ENCODE data around the gene AKAP13.

AKAP13 gene

GRCh38 chr15:85611361-85611760, 231.0 kb downstream of the AKAP13 start:
- no peak for DNase-seq

- DNase-seq: no peak
These were observed 233.7 kb downstream of the AKAP13 start for GRCh38 chr15:85614059-85614458.

GRCh38 chr15:85615930-85616329, 235.5 kb downstream of the AKAP13 start:
- DNase-seq: no peak

GRCh38 chr15:85616549-85617110, 236.2 kb downstream of the AKAP13 start:
- no peak for DNase-seq

GRCh38 chr15:85618228-85618505, 237.8 kb downstream of the AKAP13 start:
- DNase-seq: no peak

- DNase-seq: no peak
These were observed 238.6 kb downstream of the AKAP13 start for GRCh38 chr15:85618956-85619491.

GRCh38 chr15:85619992-85620689, 239.7 kb downstream of the AKAP13 start:
- no peak for DNase-seq

GRCh38 chr15:85620690-85621049, 240.3 kb downstream of the AKAP13 start:
- DNase-seq: no peak

GRCh38 chr15:85621094-85621493, 240.7 kb downstream of the AKAP13 start:
- no peak for DNase-seq

GRCh38 chr15:85622221-85622831, 241.9 kb downstream of the AKAP13 start:
- no peak for DNase-seq

GRCh38 chr15:85623315-85624049, 243.1 kb downstream of the AKAP13 start:
- DNase-seq: no peak

GRCh38 chr15:85624291-85624801, 243.9 kb downstream of the AKAP13 start:
- no peak for DNase-seq

GRCh38 chr15:85625166-85625830, 244.9 kb downstream of the AKAP13 start:
- DNase-seq: no peak

- DNase-seq: no peak
These were observed 245.5 kb downstream of the AKAP13 start for GRCh38 chr15:85625856-85626255.

GRCh38 chr15:85627213-85627935, 247.0 kb downstream of the AKAP13 start:
- no peak for DNase-seq

- DNase-seq: no peak
These were observed 249.9 kb downstream of the AKAP13 start for GRCh38 chr15:85630311-85630710.

- DNase-seq: no peak
These were observed 250.6 kb downstream of the AKAP13 start for GRCh38 chr15:85631018-85631417.

GRCh38 chr15:85632014-85632413, 251.6 kb downstream of the AKAP13 start:
- no peak for DNase-seq

GRCh38 chr15:85633859-85634258, 253.5 kb downstream of the AKAP13 start:
- no peak for DNase-seq

GRCh38 chr15:85636351-85636750, 255.9 kb downstream of the AKAP13 start:
- no peak for DNase-seq

GRCh38 chr15:85639752-85640381, 259.5 kb downstream of the AKAP13 start:
- DNase-seq: no peak
